WTC11 (cell line): ENCODE data around the gene JAGN1. TPM values are rescaled to one million over a fixed set of nuclear protein-coding genes. Genes with fewer than 3 reads are reported as not detected.

Experiments
- ATAC-seq: fragments of 200-7000 bp; cut with Tn5 transposase; 2 replicates; pipeline ENCODE4 v1.10.0; 2021; ENCODE audit warnings: mild to moderate bottlenecking, moderate library complexity
- CTCF ChIA-PET: fragments of 300-600 bp; sonication (Branson Sonifier 250); formaldehyde crosslinking; loops from one replicate; lab custom pipeline; 2021; ENCODE audit warnings: antibody characterized with exemption; lab: Charles Lee
- POLR2A ChIA-PET: fragments of 350-600 bp; sonication (Branson Sonifier 250); formaldehyde crosslinking; loops from one replicate; lab custom pipeline; 2021; ENCODE audit warnings: antibody characterized with exemption; lab: Charles Lee
- DNase-seq: peaks from one replicate; pipeline ENCODE4 v3.0.0; 2021; ENCODE audit warnings: low spot score
- H3K27ac Mint-ChIP-seq: 2 replicates; pipeline ENCODE4 v1.8.0; 2021; ENCODE audit warnings: mixed read lengths
- H3K27me3 Mint-ChIP-seq: 2 replicates; pipeline ENCODE4 v1.8.0; 2021; ENCODE audit warnings: low read depth, mild to moderate bottlenecking, moderate library complexity, mixed read lengths
- H3K36me3 Mint-ChIP-seq: 2 replicates; pipeline ENCODE4 v1.8.0; 2021; ENCODE audit warnings: mixed read lengths
- H3K4me1 Mint-ChIP-seq: 2 replicates; pipeline ENCODE4 v1.8.0; 2022; ENCODE audit warnings: mixed read lengths
- H3K4me3 Mint-ChIP-seq: 2 replicates; pipeline ENCODE4 v1.8.0; 2021; ENCODE audit warnings: mild to moderate bottlenecking, moderate library complexity, mixed read lengths
- H3K9me3 Mint-ChIP-seq: 2 replicates; pipeline ENCODE4 v1.8.0; 2021; ENCODE audit warnings: mixed read lengths
- CREB1 ChIP-seq: sonication (generic); formaldehyde crosslinking; IDR thresholded peaks from 2 replicates; pipeline ENCODE4 v1.8.0; 2023; ENCODE audit warnings: mild to moderate bottlenecking, missing genetic modification reagents
- FOXP1 ChIP-seq: sonication (generic); formaldehyde crosslinking; IDR thresholded peaks from 2 replicates; pipeline ENCODE4 v1.8.0; 2022; ENCODE audit warnings: missing genetic modification reagents, mild to moderate bottlenecking, moderate library complexity, borderline replicate concordance
- GABPB1 ChIP-seq: sonication (generic); formaldehyde crosslinking; IDR thresholded peaks from 2 replicates; pipeline ENCODE4 v1.8.1; 2023; ENCODE audit warnings: mild to moderate bottlenecking, missing genetic modification reagents
- KAT7 ChIP-seq: sonication (generic); formaldehyde crosslinking; IDR thresholded peaks from 2 replicates; pipeline ENCODE4 v1.8.1; 2023; ENCODE audit warnings: missing genetic modification reagents, mild to moderate bottlenecking, borderline replicate concordance
- MXD4 ChIP-seq: fragments of 250-450 bp; sonication (Bioruptor Pico); IDR thresholded peaks from 2 replicates; pipeline ENCODE4 v1.8.0; 2021; ENCODE audit warnings: mild to moderate bottlenecking, moderate library complexity, borderline replicate concordance
- ZNF232 ChIP-seq: sonication (generic); formaldehyde crosslinking; IDR thresholded peaks from 2 replicates; pipeline ENCODE4 v1.8.0; 2022; ENCODE audit warnings: mild to moderate bottlenecking, missing genetic modification reagents
- ZNF416 ChIP-seq: fragments of 250-450 bp; sonication (Bioruptor Pico); IDR thresholded peaks from 2 replicates; pipeline ENCODE4 v1.9.0; 2021; ENCODE audit warnings: mild to moderate bottlenecking, inconsistent platforms
- ZNF425 ChIP-seq: fragments of 250-450 bp; sonication (Bioruptor Pico); conservative IDR thresholded peaks from 2 replicates; pipeline ENCODE4 v1.9.0; 2021; ENCODE audit warnings: mild to moderate bottlenecking
- total RNA-seq: library from RNA; stranded (reverse); gene quantifications from 3 replicates; pipeline ENCODE4 v1.2.3, GENCODE V29; 2021
- TF ChIP-seq, protein P1 (sequence below): fragments of 250-450 bp; sonication (Bioruptor Pico); IDR thresholded peaks from 2 replicates; pipeline ENCODE4 v1.9.0; 2021; ENCODE audit warnings: mild to moderate bottlenecking, borderline replicate concordance
- TF ChIP-seq, protein P2 (sequence below): fragments of 200-600 bp; IDR thresholded peaks from 2 replicates; pipeline ENCODE4 v1.8.0; 2022; ENCODE audit warnings: antibody characterized with exemption
- TF ChIP-seq, protein P3 (sequence below): sonication (generic); formaldehyde crosslinking; IDR thresholded peaks from 2 replicates; pipeline ENCODE4 v1.8.1; 2023; ENCODE audit warnings: mild to moderate bottlenecking, missing genetic modification reagents, moderate library complexity

JAGN1 gene
- total RNA-seq, 1 experiment from 2014 or later: 25.6 TPM

DNA sequence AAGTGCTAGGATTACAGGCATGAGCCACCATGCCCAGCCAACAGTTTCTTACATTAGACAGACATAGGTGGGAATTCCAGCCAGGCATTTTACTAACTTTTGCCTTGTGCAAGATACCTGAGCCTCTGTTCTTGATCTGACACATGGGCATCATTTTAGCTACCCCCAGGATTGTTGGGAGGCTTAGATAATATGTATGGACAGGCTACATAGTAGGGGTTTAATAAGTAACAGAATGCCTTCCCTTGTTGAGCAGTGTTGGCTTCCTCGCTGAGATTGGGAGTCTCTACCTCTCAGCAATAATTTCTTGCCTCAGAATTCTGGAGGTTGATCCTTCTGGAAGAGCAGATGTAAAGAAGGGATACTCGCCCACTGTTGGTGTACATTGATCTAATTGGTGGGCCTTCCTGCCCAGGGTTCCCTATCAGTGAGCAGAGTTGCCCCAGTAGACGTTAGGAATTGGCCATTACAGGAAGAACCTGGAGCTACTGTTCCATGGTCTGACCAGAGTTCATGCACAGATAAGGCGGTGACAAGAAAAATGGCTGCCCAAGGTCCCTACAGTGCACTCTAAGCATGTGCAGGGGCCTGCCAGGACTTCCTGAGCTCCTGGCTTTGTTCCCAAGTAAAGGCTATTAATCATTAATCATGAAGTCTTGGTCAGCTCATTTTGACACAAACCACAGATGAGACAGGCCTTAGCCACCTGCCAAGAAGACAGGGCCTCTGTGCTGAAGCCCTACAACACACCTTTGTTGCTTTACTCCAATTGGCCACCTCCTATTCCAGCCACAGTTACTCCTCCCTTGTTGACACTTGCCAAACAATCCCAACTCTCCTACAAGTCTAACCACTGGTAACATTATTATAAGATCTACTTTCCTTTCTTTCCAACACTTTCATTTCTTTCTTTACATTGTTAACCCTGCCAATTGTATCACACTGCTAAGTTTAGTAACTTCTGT is 7.3 kb downstream of the JAGN1 start:
- H3K36me3 Mint-ChIP-seq: peaks cover 20% of the 10 kb centered on the region
- ATAC-seq: no peak
- H3K4me1 Mint-ChIP-seq: peaks cover 7% of the 10 kb centered on the region
- no peak for DNase-seq
- ChIA-PET POLR2A (no interaction called here), CTCF (no interaction called here)
- no peaks in the 10 kb centered on the region for H3K9me3 Mint-ChIP-seq
- no peaks in the 10 kb centered on the region; the same call in 1 of the 2 replicates for H3K27me3 Mint-ChIP-seq
- TF ChIP-seq, protein P1, sequence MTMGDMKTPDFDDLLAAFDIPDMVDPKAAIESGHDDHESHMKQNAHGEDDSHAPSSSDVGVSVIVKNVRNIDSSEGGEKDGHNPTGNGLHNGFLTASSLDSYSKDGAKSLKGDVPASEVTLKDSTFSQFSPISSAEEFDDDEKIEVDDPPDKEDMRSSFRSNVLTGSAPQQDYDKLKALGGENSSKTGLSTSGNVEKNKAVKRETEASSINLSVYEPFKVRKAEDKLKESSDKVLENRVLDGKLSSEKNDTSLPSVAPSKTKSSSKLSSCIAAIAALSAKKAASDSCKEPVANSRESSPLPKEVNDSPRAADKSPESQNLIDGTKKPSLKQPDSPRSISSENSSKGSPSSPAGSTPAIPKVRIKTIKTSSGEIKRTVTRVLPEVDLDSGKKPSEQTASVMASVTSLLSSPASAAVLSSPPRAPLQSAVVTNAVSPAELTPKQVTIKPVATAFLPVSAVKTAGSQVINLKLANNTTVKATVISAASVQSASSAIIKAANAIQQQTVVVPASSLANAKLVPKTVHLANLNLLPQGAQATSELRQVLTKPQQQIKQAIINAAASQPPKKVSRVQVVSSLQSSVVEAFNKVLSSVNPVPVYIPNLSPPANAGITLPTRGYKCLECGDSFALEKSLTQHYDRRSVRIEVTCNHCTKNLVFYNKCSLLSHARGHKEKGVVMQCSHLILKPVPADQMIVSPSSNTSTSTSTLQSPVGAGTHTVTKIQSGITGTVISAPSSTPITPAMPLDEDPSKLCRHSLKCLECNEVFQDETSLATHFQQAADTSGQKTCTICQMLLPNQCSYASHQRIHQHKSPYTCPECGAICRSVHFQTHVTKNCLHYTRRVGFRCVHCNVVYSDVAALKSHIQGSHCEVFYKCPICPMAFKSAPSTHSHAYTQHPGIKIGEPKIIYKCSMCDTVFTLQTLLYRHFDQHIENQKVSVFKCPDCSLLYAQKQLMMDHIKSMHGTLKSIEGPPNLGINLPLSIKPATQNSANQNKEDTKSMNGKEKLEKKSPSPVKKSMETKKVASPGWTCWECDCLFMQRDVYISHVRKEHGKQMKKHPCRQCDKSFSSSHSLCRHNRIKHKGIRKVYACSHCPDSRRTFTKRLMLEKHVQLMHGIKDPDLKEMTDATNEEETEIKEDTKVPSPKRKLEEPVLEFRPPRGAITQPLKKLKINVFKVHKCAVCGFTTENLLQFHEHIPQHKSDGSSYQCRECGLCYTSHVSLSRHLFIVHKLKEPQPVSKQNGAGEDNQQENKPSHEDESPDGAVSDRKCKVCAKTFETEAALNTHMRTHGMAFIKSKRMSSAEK (CRISPR knock-in tag): no peak
- no peak for TF ChIP-seq CREB1 (CRISPR knock-in tag)
- no peak for TF ChIP-seq ZNF232 (CRISPR knock-in tag)
- no peak for TF ChIP-seq ZNF416
- TF ChIP-seq, protein P2, sequence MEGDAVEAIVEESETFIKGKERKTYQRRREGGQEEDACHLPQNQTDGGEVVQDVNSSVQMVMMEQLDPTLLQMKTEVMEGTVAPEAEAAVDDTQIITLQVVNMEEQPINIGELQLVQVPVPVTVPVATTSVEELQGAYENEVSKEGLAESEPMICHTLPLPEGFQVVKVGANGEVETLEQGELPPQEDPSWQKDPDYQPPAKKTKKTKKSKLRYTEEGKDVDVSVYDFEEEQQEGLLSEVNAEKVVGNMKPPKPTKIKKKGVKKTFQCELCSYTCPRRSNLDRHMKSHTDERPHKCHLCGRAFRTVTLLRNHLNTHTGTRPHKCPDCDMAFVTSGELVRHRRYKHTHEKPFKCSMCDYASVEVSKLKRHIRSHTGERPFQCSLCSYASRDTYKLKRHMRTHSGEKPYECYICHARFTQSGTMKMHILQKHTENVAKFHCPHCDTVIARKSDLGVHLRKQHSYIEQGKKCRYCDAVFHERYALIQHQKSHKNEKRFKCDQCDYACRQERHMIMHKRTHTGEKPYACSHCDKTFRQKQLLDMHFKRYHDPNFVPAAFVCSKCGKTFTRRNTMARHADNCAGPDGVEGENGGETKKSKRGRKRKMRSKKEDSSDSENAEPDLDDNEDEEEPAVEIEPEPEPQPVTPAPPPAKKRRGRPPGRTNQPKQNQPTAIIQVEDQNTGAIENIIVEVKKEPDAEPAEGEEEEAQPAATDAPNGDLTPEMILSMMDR: no peak
- no peak overlapping the region for H3K4me3 Mint-ChIP-seq
- H3K27ac Mint-ChIP-seq: no peak overlapping the region

GRCh38 chr3:9898467-9899241 is 8.2 kb downstream of the JAGN1 start:
- 0 out of 2 replicates have a peak, but pooled peaks have one; percentile 23 for TF ChIP-seq GABPB1 (CRISPR knock-in tag)
- TF ChIP-seq, protein P3, sequence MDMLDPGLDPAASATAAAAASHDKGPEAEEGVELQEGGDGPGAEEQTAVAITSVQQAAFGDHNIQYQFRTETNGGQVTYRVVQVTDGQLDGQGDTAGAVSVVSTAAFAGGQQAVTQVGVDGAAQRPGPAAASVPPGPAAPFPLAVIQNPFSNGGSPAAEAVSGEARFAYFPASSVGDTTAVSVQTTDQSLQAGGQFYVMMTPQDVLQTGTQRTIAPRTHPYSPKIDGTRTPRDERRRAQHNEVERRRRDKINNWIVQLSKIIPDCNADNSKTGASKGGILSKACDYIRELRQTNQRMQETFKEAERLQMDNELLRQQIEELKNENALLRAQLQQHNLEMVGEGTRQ: no peak
- Mint-ChIP-seq H3K4me3 (no peak overlapping the region), H3K27ac (no peak overlapping the region), H3K4me1 (peaks cover 16% of the 10 kb centered on the region), H3K27me3 (no peaks in the 10 kb centered on the region; the same call in 1 of the 2 replicates), H3K9me3 (no peaks in the 10 kb centered on the region), H3K36me3 (peaks cover 10% of the 10 kb centered on the region)
- no peak for DNase-seq
- ChIA-PET POLR2A (no interaction called here), CTCF (no interaction called here)
- no peak for ATAC-seq

DNA sequence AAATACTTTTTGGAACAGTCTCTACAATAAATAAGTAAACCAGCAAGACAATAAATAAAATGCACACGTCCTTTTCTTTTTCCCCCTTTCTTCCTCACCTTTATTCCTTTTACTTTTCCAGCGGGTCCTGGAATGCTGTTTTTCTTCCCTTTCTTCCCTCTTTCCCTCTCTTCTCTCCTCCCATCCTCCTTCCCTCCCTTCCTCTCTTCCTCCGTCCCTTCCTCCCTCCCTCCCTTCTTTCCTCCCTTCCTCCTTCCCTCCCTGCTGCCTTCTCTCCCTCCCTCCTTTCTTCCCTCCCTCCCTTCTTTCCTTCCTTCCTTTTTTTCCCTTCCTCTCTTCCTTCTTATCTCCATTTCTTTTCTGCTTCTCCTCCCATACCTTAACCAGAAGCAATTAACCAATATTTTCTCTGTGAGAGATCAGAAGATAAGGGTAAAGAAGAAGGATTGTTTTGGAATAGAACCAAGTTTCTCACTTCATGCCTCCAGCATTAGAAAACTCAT is 8.9 kb downstream of the JAGN1 start:
- no peak for TF ChIP-seq KAT7 (CRISPR knock-in tag)
- TF ChIP-seq FOXP1 (CRISPR knock-in tag): no peak
- no peak for TF ChIP-seq ZNF425
- TF ChIP-seq, protein P3: no peak
- TF ChIP-seq MXD4: no peak
- TF ChIP-seq, all 79 proteins: peak for 0
- no peaks in the 10 kb centered on the region for H3K9me3 Mint-ChIP-seq
- no peak overlapping the region for H3K4me3 Mint-ChIP-seq
- CTCF ChIA-PET: no interaction called here
- DNase-seq (no peak), ATAC-seq (no peak)
- H3K27ac Mint-ChIP-seq: no peak overlapping the region
- H3K36me3 Mint-ChIP-seq: peaks cover 4% of the 10 kb centered on the region
- H3K4me1 Mint-ChIP-seq: peaks cover 19% of the 10 kb centered on the region
- POLR2A ChIA-PET: no interaction called here
- no peaks in the 10 kb centered on the region; the same call in 1 of the 2 replicates for H3K27me3 Mint-ChIP-seq
